ENCODE measurements around the gene DHX35. TPM values are rescaled to one million over a fixed set of nuclear protein-coding genes. Genes with fewer than 3 reads are reported as not detected.

The DHX35 gene
- total and polyA plus RNA-seq, 10 of the 15 experiments (the other 5 are each of a cell fraction or from before 2014, with no cell fraction given) = 4.3 to 21.6 (median 14.9) TPM

- no peaks in the 10 kb centered on the region for H4K20me1 ChIP-seq (ENCODE audit: control insufficient read depth, insufficient read depth)
- ChIA-PET CTCF (interaction anchor here (0.6 to 4.0 kb wide), 8 partner anchors 12 to 437 kb away, joined by 3 to 13 read pairs (median 6); no protein-coding TSS in a partner anchor), POLR2A (interaction anchor here (0.6 to 2.6 kb wide), 3 partner anchors 9 to 48 kb away, joined by 3 to 11 read pairs (median 3); partner anchors contain the start of gene DHX35), SMC1A (ENCODE audit: uncharacterized antibody, unreplicated experiment) (interaction anchor here (0.6 to 14.8 kb wide), 8 partner anchors 9 to 87 kb away, joined by 3 to 237 read pairs (median 6); partner anchors contain the start of gene DHX35), RAD21 (ENCODE audit: unreplicated experiment) (interaction anchor here (0.8 to 3.5 kb wide), 3 partner anchors 12 to 18 kb away, joined by 3 to 25 read pairs (median 4); partner anchors contain the start of gene DHX35)
- in situ Hi-C loops (cut with MboI) (no loop called here), intact Hi-C loops (cut with micrococcal nuclease; ENCODE audit: unreplicated experiment) (no loop called here)
- WGBS (ENCODE audit: insufficient coverage, insufficient replicate concordance, low lambda C conversion rate, missing lambda C conversion rate) = 53% methylated on average over 2 of the region's 2 CpGs
- H3K9me3 ChIP-seq (replicated peaks; ENCODE audit: control insufficient read depth, insufficient read depth, low read length) = no peaks in the 10 kb centered on the region
- BruUV-seq (replicated peaks) = no TSS peak
- H2AFZ ChIP-seq (ENCODE audit: control insufficient read depth, low read depth, low read length) = no peak overlapping the region
- TF ChIP-seq, protein P1, sequence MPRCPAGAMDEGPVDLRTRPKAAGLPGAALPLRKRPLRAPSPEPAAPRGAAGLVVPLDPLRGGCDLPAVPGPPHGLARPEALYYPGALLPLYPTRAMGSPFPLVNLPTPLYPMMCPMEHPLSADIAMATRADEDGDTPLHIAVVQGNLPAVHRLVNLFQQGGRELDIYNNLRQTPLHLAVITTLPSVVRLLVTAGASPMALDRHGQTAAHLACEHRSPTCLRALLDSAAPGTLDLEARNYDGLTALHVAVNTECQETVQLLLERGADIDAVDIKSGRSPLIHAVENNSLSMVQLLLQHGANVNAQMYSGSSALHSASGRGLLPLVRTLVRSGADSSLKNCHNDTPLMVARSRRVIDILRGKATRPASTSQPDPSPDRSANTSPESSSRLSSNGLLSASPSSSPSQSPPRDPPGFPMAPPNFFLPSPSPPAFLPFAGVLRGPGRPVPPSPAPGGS (IDR thresholded peaks at IDR 0.05; ENCODE audit: borderline replicate concordance, insufficient read depth, low read depth, low read length, poor library complexity, severe bottlenecking) = no peak
- TF ChIP-seq YBX1 (IDR thresholded peaks at IDR 0.05) (no peak), EP300 (IDR thresholded peaks at IDR 0.05; ENCODE audit: borderline replicate concordance in 1 of 2, control insufficient read depth in 1 of 2, low read depth in 2 of 2, low read length in 2 of 2) (no peak), LARP7 (IDR thresholded peaks at IDR 0.05) (no peak), BRCA1 (IDR thresholded peaks at IDR 0.05; ENCODE audit: low read depth, low read length) (no peak), CHD2 (IDR thresholded peaks at IDR 0.05; ENCODE audit: borderline replicate concordance, low read depth, low read length) (no peak), TARDBP (IDR thresholded peaks at IDR 0.05; ENCODE audit: borderline replicate concordance) (no peak), PAX8 (IDR thresholded peaks at IDR 0.05) (no peak), KLF5 (IDR thresholded peaks at IDR 0.05; ENCODE audit: partially characterized antibody) (no peak), MTA2 (IDR thresholded peaks at IDR 0.05; ENCODE audit: low read depth) (no peak), IRF4 (IDR thresholded peaks at IDR 0.05; ENCODE audit: low read depth, low read length) (no peak), MEF2A (IDR thresholded peaks at IDR 0.05; ENCODE audit: insufficient read depth, low read depth, low read length) (no peak), SREBF2 (IDR thresholded peaks at IDR 0.05; ENCODE audit: low read length) (no peak), NR2C1 (IDR thresholded peaks at IDR 0.05) (no peak), ASH2L (IDR thresholded peaks at IDR 0.05; ENCODE audit: borderline replicate concordance, low read depth) (no peak), PAX5 (IDR thresholded peaks at IDR 0.05; ENCODE audit: borderline replicate concordance, low read depth, low read length) (no peak)
- H3K36me3 ChIP-seq (ENCODE audit: control insufficient read depth in 2 of 2, insufficient read depth in 2 of 2, low read length in 1 of 2) = peaks cover 0 to 5% of the 10 kb centered on the region in 2 experiments; a peak in 1 of 4 replicates
- no peak overlapping the region for H3K27ac ChIP-seq (ENCODE audit: control insufficient read depth, insufficient read depth)
- no peak overlapping the region for H3K4me3 ChIP-seq
- FAIRE-seq (no peak), DNase-seq (ENCODE audit: low read depth, low spot score) (no peak), ATAC-seq (no peak)
- no peaks in the 10 kb centered on the region for H3K27me3 ChIP-seq (replicated peaks in 1 of 2; ENCODE audit: control insufficient read depth in 2 of 2, insufficient read depth in 2 of 2, low read length in 1 of 2)
- no peaks in the 10 kb centered on the region for H3K4me1 ChIP-seq (ENCODE audit: control insufficient read depth, insufficient read depth, low read length)
- no peak overlapping the region for H3K4me2 ChIP-seq (ENCODE audit: control insufficient read depth, insufficient read depth)
- H3K79me2 ChIP-seq (ENCODE audit: control insufficient read depth, insufficient read depth, low read length) = no peaks in the 10 kb centered on the region; the same call in 1 of the 2 replicates
- H3K9ac ChIP-seq (ENCODE audit: control insufficient read depth, insufficient read depth, low read length) = no peak overlapping the region
Measured at GRCh38 chr20:38979434-38979833, 17.3 kb downstream of the DHX35 start.
